Liver (tissue), 9 donors: Measurements from ENCODE around the gene ERI2. TPM values are rescaled to one million over a fixed set of nuclear protein-coding genes. Genes with fewer than 3 reads are reported as not detected.

Experiments used
- DNase-seq: peaks from one replicate; pipeline ENCODE4 v3.0.0-alpha.2; 2017; ENCODE audit warnings: low spot score
- H3K27ac ChIP-seq, 2 donors: one replicate each; pipeline ENCODE4 v1.7.0; 2013; ENCODE audit warnings: inconsistent platforms in 2 of 2, low read length in 2 of 2, control low read depth in 1 of 2, low read depth in 1 of 2, mild to moderate bottlenecking in 1 of 2
- H3K27me3 ChIP-seq, 4 donors: one replicate each; pipeline versions ENCODE4 v1.6.1 to v1.7.0; 2013; ENCODE audit warnings: low read length in 3 of 4, inconsistent platforms in 1 of 4, mild to moderate bottlenecking in 1 of 4, moderate library complexity in 1 of 4; ENCODE audit not compliant: control insufficient read depth in 4 of 4, insufficient read depth in 4 of 4
- H3K36me3 ChIP-seq, 4 donors: one replicate each; pipeline versions ENCODE4 v1.6.1 to v1.7.0; 2013; ENCODE audit warnings: low read length in 3 of 4, mild to moderate bottlenecking in 3 of 4, low read depth in 1 of 4, moderate library complexity in 1 of 4; ENCODE audit not compliant: control insufficient read depth in 4 of 4, insufficient read depth in 3 of 4
- H3K4me1 ChIP-seq, 4 donors: one replicate each; pipeline versions ENCODE4 v1.6.1 to v1.7.0; 2013; ENCODE audit warnings: low read length in 3 of 4, mild to moderate bottlenecking in 3 of 4, moderate library complexity in 1 of 4; ENCODE audit not compliant: control insufficient read depth in 4 of 4, insufficient read depth in 4 of 4
- H3K4me3 ChIP-seq, 3 donors: one replicate each; pipeline versions ENCODE4 v1.6.1 to v1.7.0; 2013; ENCODE audit warnings: low read length in 3 of 3, control low read depth in 1 of 3, low read depth in 1 of 3, mild to moderate bottlenecking in 1 of 3
- H3K9ac ChIP-seq, 2 donors: one replicate each; pipeline ENCODE4 v1.7.0; 2013; ENCODE audit warnings: low read length in 2 of 2, mild to moderate bottlenecking in 2 of 2, moderate library complexity in 2 of 2, control low read depth in 1 of 2, low read depth in 1 of 2
- H3K9me3 ChIP-seq, 4 donors: one replicate each; pipeline versions ENCODE4 v1.6.1 to v1.7.0; 2013; ENCODE audit warnings: low read length in 3 of 4; ENCODE audit not compliant: control insufficient read depth in 4 of 4
- EGR1 ChIP-seq, 2 donors: IDR thresholded peaks; 2 replicates each; pipeline ENCODE4 v1.6.1; 2016 to 2018; ENCODE audit warnings: antibody characterized with exemption in 2 of 2, low read depth in 2 of 2
- FOXA1 ChIP-seq: IDR thresholded peaks from 2 replicates; pipeline ENCODE4 v1.6.1; 2016; ENCODE audit warnings: antibody characterized with exemption
- FOXA2 ChIP-seq: IDR thresholded peaks from 2 replicates; pipeline ENCODE4 v1.6.1; 2016; ENCODE audit warnings: antibody characterized with exemption
- GABPA ChIP-seq, 2 donors: IDR thresholded peaks in 1 of 2; conservative IDR thresholded peaks in 1 of 2; 2 replicates each; pipeline ENCODE4 v1.6.1; 2016; ENCODE audit warnings: antibody characterized with exemption in 2 of 2, mild to moderate bottlenecking in 1 of 2, moderate library complexity in 1 of 2
- HNF4A ChIP-seq, 2 donors: conservative IDR thresholded peaks; 2 replicates each; pipeline ENCODE4 v1.6.1; 2016; ENCODE audit warnings: antibody characterized with exemption in 2 of 2, mild to moderate bottlenecking in 2 of 2
- HNF4G ChIP-seq: IDR thresholded peaks from 2 replicates; pipeline ENCODE4 v1.6.1; 2016; ENCODE audit warnings: antibody characterized with exemption
- JUND ChIP-seq, 2 donors: IDR thresholded peaks; 2 replicates each; pipeline ENCODE4 v1.6.1; 2016; ENCODE audit warnings: antibody characterized with exemption in 2 of 2
- NR2F2 ChIP-seq: IDR thresholded peaks from 2 replicates; pipeline ENCODE4 v1.6.1; 2016; ENCODE audit warnings: antibody characterized with exemption
- RAD21 ChIP-seq, 2 donors: IDR thresholded peaks; 2 replicates each; pipeline ENCODE4 v1.6.1; 2016; ENCODE audit warnings: antibody characterized with exemption in 2 of 2, mild to moderate bottlenecking in 2 of 2
- RXRA ChIP-seq, 2 donors: IDR thresholded peaks; 2 replicates each; pipeline ENCODE4 v1.6.1; 2017 to 2018; ENCODE audit warnings: antibody characterized with exemption in 2 of 2, mild to moderate bottlenecking in 1 of 2
- SP1 ChIP-seq: IDR thresholded peaks from 2 replicates; pipeline ENCODE4 v1.6.1; 2018; ENCODE audit warnings: antibody characterized with exemption, mild to moderate bottlenecking
- TAF1 ChIP-seq: conservative IDR thresholded peaks from 2 replicates; pipeline ENCODE4 v1.6.1; 2016; ENCODE audit warnings: antibody characterized with exemption, mild to moderate bottlenecking
- YY1 ChIP-seq: IDR thresholded peaks from 2 replicates; pipeline ENCODE4 v1.6.1; 2016; ENCODE audit warnings: antibody characterized with exemption, mild to moderate bottlenecking
- WGBS: extraction: QIAGEN DNeasy Blood & Tissue Kit; methylation state at CpG from one replicate; pipeline ENCODE4 v1.1.7; 2013; 5-methylcytosine and 5-hydroxymethylcytosine counted together
- polyA plus RNA-seq, 2 donors: library from polyadenylated mRNA; stranded (reverse) in 1 of 2; unstranded in 1 of 2; fragments of 200-250 nt in 1 of 2; fragments of >200 nt in 1 of 2; fragmentation: Nextera tagmentation in 1 of 2; extraction: Ambion mirVana in 1 of 2; gene quantifications; one replicate each; pipeline versions ENCODE4 v1.2.1 to v1.2.3, GENCODE V29; 2013 to 2015
- total RNA-seq, 2 donors: library from RNA; depleted of rRNA; stranded (reverse); fragments of >200 nt; gene quantifications; one replicate each; pipeline ENCODE4 v1.2.3, GENCODE V29; 2014
- TF ChIP-seq, protein P1 (sequence below): IDR thresholded peaks from 2 replicates; pipeline ENCODE4 v1.6.1; 2016; ENCODE audit warnings: antibody characterized with exemption
- TF ChIP-seq, protein P2 (sequence below): IDR thresholded peaks from 2 replicates; pipeline ENCODE4 v1.6.1; 2016; ENCODE audit warnings: antibody characterized with exemption, mild to moderate bottlenecking
- TF ChIP-seq, protein P3 (sequence below): IDR thresholded peaks from 2 replicates; pipeline ENCODE4 v1.6.1; 2016; ENCODE audit warnings: antibody characterized with exemption
- TF ChIP-seq, protein P4 (sequence below): IDR thresholded peaks from 2 replicates; pipeline ENCODE4 v1.6.1; 2016; ENCODE audit warnings: antibody characterized with exemption
- TF ChIP-seq, protein P5 (sequence below): fragments of 150-350 bp; IDR thresholded peaks from 2 replicates; pipeline ENCODE4 v1.5.1; 2017; ENCODE audit warnings: improper control_type of control experiment, low read depth, low read length; ENCODE audit not compliant: missing input control
- donor health status: healthy.
- donor health status: healthy.
- donor health status: healthy.
- donor health status: healthy.
- donor health status: healthy.

The ERI2 gene
- total and polyA plus RNA-seq, 4 donors, result 8.8 to 79.1 (median 19.1) TPM

DNA sequence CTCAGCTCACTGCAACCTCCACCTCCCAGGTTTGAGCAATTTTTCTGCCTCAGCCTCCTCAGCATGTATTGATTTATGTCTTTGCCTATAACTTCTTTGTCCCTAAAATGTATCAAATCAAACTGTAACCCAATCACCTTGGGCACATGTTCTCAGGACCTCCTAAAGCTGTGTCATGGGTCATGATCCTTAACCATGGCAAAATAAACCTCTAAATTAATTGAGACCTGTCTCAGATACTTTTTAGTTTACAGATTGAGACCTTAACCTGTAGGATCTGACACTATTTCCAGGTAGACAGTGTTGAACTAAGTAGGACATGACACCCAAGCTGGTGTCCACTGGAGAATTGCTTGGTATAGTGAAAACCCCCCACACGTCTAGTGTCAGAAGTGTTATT is 45.1 kb downstream of the ERI2 start:
- no peaks in the 10 kb centered on the region for H3K27me3 ChIP-seq
- no peak overlapping the region for H3K4me3 ChIP-seq
- TF ChIP-seq HNF4A (conservative IDR thresholded peaks at IDR 0.05) (no peak), SP1 (no peak), YY1 (no peak), JUND (IDR thresholded peaks at IDR 0.05) (no peak), HNF4G (no peak), NR2F2 (no peak), GABPA (IDR thresholded peaks at IDR 0.05 in 1 of 2, conservative IDR thresholded peaks at IDR 0.05 in 1 of 2) (no peak), TAF1 (no peak), EGR1 (IDR thresholded peaks at IDR 0.05; ENCODE audit: low read depth in 2 of 2) (no peak), FOXA2 (no peak), FOXA1 (no peak), RAD21 (IDR thresholded peaks at IDR 0.05) (no peak)
- TF ChIP-seq, protein P1, sequence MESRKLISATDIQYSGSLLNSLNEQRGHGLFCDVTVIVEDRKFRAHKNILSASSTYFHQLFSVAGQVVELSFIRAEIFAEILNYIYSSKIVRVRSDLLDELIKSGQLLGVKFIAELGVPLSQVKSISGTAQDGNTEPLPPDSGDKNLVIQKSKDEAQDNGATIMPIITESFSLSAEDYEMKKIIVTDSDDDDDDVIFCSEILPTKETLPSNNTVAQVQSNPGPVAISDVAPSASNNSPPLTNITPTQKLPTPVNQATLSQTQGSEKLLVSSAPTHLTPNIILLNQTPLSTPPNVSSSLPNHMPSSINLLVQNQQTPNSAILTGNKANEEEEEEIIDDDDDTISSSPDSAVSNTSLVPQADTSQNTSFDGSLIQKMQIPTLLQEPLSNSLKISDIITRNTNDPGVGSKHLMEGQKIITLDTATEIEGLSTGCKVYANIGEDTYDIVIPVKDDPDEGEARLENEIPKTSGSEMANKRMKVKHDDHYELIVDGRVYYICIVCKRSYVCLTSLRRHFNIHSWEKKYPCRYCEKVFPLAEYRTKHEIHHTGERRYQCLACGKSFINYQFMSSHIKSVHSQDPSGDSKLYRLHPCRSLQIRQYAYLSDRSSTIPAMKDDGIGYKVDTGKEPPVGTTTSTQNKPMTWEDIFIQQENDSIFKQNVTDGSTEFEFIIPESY, result no peak
- TF ChIP-seq, protein P2, sequence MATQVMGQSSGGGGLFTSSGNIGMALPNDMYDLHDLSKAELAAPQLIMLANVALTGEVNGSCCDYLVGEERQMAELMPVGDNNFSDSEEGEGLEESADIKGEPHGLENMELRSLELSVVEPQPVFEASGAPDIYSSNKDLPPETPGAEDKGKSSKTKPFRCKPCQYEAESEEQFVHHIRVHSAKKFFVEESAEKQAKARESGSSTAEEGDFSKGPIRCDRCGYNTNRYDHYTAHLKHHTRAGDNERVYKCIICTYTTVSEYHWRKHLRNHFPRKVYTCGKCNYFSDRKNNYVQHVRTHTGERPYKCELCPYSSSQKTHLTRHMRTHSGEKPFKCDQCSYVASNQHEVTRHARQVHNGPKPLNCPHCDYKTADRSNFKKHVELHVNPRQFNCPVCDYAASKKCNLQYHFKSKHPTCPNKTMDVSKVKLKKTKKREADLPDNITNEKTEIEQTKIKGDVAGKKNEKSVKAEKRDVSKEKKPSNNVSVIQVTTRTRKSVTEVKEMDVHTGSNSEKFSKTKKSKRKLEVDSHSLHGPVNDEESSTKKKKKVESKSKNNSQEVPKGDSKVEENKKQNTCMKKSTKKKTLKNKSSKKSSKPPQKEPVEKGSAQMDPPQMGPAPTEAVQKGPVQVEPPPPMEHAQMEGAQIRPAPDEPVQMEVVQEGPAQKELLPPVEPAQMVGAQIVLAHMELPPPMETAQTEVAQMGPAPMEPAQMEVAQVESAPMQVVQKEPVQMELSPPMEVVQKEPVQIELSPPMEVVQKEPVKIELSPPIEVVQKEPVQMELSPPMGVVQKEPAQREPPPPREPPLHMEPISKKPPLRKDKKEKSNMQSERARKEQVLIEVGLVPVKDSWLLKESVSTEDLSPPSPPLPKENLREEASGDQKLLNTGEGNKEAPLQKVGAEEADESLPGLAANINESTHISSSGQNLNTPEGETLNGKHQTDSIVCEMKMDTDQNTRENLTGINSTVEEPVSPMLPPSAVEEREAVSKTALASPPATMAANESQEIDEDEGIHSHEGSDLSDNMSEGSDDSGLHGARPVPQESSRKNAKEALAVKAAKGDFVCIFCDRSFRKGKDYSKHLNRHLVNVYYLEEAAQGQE, result no peak
- TF ChIP-seq, protein P3, sequence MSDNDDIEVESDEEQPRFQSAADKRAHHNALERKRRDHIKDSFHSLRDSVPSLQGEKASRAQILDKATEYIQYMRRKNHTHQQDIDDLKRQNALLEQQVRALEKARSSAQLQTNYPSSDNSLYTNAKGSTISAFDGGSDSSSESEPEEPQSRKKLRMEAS, result no peak
- H3K9ac ChIP-seq, result no peak overlapping the region
- H3K9me3 ChIP-seq, result no peaks in the 10 kb centered on the region
- H3K36me3 ChIP-seq, result no peaks in the 10 kb centered on the region
- WGBS, result 95% methylated on average over 1 of the region's 1 CpG
- peaks cover 2 to 25% (median 13%) of the 10 kb centered on the region in 4 donors for H3K4me1 ChIP-seq
- H3K27ac ChIP-seq, result no peak overlapping the region
- no peak for DNase-seq

DNA sequence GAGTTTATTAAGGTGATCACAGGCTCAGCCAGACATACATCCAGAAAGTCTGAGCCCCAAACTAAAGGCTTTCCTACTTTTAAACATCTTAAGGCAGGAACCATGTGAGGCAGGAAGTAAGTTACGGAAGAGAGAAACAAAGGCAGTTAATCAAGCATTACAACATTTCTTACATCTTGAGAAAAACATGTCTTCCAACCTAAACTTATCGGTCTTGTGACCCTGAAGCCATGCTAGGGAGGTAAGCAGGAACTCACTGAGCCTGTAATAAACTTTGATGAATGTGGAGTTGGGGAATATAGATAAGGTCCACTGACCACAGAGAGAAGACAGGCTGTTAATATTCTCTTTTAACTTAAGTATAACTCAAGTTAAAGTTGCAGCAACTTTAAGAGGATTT is 45.9 kb downstream of the ERI2 start:
- Histone ChIP-seq H3K4me3 (no peak overlapping the region), H3K36me3 (no peaks in the 10 kb centered on the region), H3K9me3 (no peaks in the 10 kb centered on the region), H3K9ac (no peak overlapping the region), H3K27ac (no peak overlapping the region), H3K4me1 (peaks cover 2 to 19% (median 11%) of the 10 kb centered on the region in 4 donors), H3K27me3 (no peaks in the 10 kb centered on the region)
- TF ChIP-seq TAF1, result no peak
- TF ChIP-seq, protein P1, result no peak
- TF ChIP-seq, protein P4, sequence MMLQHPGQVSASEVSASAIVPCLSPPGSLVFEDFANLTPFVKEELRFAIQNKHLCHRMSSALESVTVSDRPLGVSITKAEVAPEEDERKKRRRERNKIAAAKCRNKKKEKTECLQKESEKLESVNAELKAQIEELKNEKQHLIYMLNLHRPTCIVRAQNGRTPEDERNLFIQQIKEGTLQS, result no peak
- TF ChIP-seq, protein P2, result no peak
- no peak for TF ChIP-seq HNF4G
- no peak for TF ChIP-seq FOXA2
- TF ChIP-seq YY1, result no peak
- no peak for TF ChIP-seq RXRA (IDR thresholded peaks at IDR 0.05)
- TF ChIP-seq EGR1 (IDR thresholded peaks at IDR 0.05; ENCODE audit: low read depth in 2 of 2), result no peak
- TF ChIP-seq GABPA (IDR thresholded peaks at IDR 0.05 in 1 of 2, conservative IDR thresholded peaks at IDR 0.05 in 1 of 2), result no peak
- TF ChIP-seq FOXA1, result no peak
- no peak for TF ChIP-seq SP1
- TF ChIP-seq JUND (IDR thresholded peaks at IDR 0.05), result no peak
- TF ChIP-seq NR2F2, result no peak
- TF ChIP-seq HNF4A (conservative IDR thresholded peaks at IDR 0.05), result no peak
- no peak for TF ChIP-seq RAD21 (IDR thresholded peaks at IDR 0.05)
- TF ChIP-seq, protein P5, sequence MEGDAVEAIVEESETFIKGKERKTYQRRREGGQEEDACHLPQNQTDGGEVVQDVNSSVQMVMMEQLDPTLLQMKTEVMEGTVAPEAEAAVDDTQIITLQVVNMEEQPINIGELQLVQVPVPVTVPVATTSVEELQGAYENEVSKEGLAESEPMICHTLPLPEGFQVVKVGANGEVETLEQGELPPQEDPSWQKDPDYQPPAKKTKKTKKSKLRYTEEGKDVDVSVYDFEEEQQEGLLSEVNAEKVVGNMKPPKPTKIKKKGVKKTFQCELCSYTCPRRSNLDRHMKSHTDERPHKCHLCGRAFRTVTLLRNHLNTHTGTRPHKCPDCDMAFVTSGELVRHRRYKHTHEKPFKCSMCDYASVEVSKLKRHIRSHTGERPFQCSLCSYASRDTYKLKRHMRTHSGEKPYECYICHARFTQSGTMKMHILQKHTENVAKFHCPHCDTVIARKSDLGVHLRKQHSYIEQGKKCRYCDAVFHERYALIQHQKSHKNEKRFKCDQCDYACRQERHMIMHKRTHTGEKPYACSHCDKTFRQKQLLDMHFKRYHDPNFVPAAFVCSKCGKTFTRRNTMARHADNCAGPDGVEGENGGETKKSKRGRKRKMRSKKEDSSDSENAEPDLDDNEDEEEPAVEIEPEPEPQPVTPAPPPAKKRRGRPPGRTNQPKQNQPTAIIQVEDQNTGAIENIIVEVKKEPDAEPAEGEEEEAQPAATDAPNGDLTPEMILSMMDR, result no peak
- WGBS, result 89% methylated on average over 2 of the region's 2 CpGs
- no peak for DNase-seq
